Body of pancreas (tissue), 4 donors: ENCODE results near the gene NEURL4. TPM values are rescaled to one million over a fixed set of nuclear protein-coding genes. Genes with fewer than 3 reads are reported as not detected.

Source experiments
- ATAC-seq: fragments of 150-250 bp; one replicate; pipeline ENCODE4 v1.9.1; 2016
- DNase-seq, 4 donors: peaks; one replicate each; pipeline ENCODE4 v3.0.0-alpha.2; 2019
- H3K27ac ChIP-seq, 4 donors: fragments of 200-600 bp; sonication (generic); 1 replicate in 3 of 4; 2 replicates in 1 of 4; pipeline versions ENCODE4 v1.5.1 to v1.6.1; 2016 to 2019; ENCODE audit warnings: mild to moderate bottlenecking in 1 of 4, mixed read lengths in 1 of 4, moderate library complexity in 1 of 4
- H3K27me3 ChIP-seq, 2 donors: fragments of 200-600 bp; sonication (generic); one replicate each; pipeline ENCODE4 v1.6.0; 2016; ENCODE audit warnings: mild to moderate bottlenecking in 1 of 2
- H3K36me3 ChIP-seq, 2 donors: fragments of 200-600 bp; sonication (generic); replicated peaks in 1 of 2; 2 replicates each; pipeline ENCODE4 v1.5.1; 2016; ENCODE audit warnings: low read depth in 2 of 2; ENCODE audit not compliant: insufficient read depth in 1 of 2
- H3K4me1 ChIP-seq: fragments of 200-600 bp; sonication (generic); one replicate; pipeline ENCODE4 v1.6.0; 2016
- H3K4me3 ChIP-seq, 2 donors: fragments of 200-600 bp; sonication (generic); 1 replicate in 1 of 2; 2 replicates in 1 of 2; pipeline ENCODE4 v1.5.1; 2016 to 2019
- H3K9me3 ChIP-seq, 3 donors: fragments of 200-600 bp; sonication (generic); 1 replicate in 2 of 3; 2 replicates in 1 of 3; pipeline ENCODE4 v1.5.1; 2016
- POLR2A ChIP-seq, 3 donors: fragments of 450-650 bp; IDR thresholded peaks; one replicate each; pipeline ENCODE4 v1.6.1; 2016; ENCODE audit warnings: antibody characterized with exemption in 3 of 3, mild to moderate bottlenecking in 2 of 3
- WGBS, 2 donors: methylation state at CpG; one replicate each; pipeline ENCODE4 v1.1.5; 2017; 5-methylcytosine and 5-hydroxymethylcytosine counted together
- intact Hi-C: fragments of 100-400 bp; cut with DNase I; formaldehyde crosslinking; loops from one replicate; pipeline ENCODE4 v1.15.1; 2023
- total RNA-seq, 2 donors: library from RNA; depleted of rRNA; stranded (reverse); fragments of >200 nt; gene quantifications; one replicate each; pipeline ENCODE4 v1.1.0, GENCODE V29; 2016
- TF ChIP-seq, protein P1 (sequence below), 7 experiments: fragments of 450-650 bp in 4 of 7; fragments of 200-600 bp in 3 of 7; sonication (generic) in 3 of 7; IDR thresholded peaks; one replicate each; pipeline ENCODE4 v1.5.1; 2016 to 2019; ENCODE audit warnings: antibody characterized with exemption in 7 of 7

The NEURL4 gene
- total RNA-seq, 2 donors from 2014 or later: 28.8 to 41.2 TPM

GRCh38 chr17:7292194-7292593, 36.9 kb downstream of the NEURL4 start:
- TF ChIP-seq, protein P1, sequence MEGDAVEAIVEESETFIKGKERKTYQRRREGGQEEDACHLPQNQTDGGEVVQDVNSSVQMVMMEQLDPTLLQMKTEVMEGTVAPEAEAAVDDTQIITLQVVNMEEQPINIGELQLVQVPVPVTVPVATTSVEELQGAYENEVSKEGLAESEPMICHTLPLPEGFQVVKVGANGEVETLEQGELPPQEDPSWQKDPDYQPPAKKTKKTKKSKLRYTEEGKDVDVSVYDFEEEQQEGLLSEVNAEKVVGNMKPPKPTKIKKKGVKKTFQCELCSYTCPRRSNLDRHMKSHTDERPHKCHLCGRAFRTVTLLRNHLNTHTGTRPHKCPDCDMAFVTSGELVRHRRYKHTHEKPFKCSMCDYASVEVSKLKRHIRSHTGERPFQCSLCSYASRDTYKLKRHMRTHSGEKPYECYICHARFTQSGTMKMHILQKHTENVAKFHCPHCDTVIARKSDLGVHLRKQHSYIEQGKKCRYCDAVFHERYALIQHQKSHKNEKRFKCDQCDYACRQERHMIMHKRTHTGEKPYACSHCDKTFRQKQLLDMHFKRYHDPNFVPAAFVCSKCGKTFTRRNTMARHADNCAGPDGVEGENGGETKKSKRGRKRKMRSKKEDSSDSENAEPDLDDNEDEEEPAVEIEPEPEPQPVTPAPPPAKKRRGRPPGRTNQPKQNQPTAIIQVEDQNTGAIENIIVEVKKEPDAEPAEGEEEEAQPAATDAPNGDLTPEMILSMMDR (IDR thresholded peaks at IDR 0.05): no peak
- no peak for TF ChIP-seq POLR2A (IDR thresholded peaks at IDR 0.05)
- ATAC-seq (no peak), DNase-seq (no peak)
- Histone ChIP-seq H3K36me3 (no peaks in the 10 kb centered on the region), H3K27me3 (no peaks in the 10 kb centered on the region), H3K4me3 (no peak overlapping the region), H3K9me3 (no peaks in the 10 kb centered on the region), H3K27ac (no peak overlapping the region), H3K4me1 (peaks cover 32% of the 10 kb centered on the region)
- intact Hi-C loops: no loop called here
- WGBS, 2 donors: 65 to 85% methylated on average over 2 of the region's 2 CpGs

DNA sequence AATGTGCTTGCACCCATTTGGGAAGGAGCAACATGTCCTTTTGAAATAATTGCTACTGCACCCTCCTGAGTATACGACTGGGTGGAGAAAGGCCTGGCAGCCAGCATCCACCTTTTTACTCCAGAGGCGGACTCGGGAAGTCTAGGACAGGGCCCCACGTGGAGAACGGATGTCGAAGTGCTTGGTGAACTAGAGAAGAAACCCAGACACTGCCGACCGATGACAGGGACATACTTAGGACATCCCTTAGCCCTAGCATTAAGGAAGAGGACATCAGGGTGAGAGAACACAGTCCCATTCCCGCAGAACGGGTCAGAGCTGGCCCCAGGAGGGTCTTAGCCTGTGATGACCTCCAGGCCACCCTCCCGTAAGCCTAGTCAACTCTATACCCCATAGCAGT, 38.5 kb downstream of the NEURL4 start:
- 80 to 83% methylated on average over 11 of the region's 11 CpGs for WGBS, 2 donors
- DNase-seq (no peak), ATAC-seq (no peak)
- Histone ChIP-seq H3K9me3 (no peaks in the 10 kb centered on the region), H3K4me3 (no peak overlapping the region), H3K4me1 (peaks cover 21% of the 10 kb centered on the region), H3K27me3 (no peaks in the 10 kb centered on the region), H3K27ac (no peak overlapping the region), H3K36me3 (no peaks in the 10 kb centered on the region)
- no peak for TF ChIP-seq POLR2A (IDR thresholded peaks at IDR 0.05)
- TF ChIP-seq, protein P1 (IDR thresholded peaks at IDR 0.05): no peak
- intact Hi-C loops: no loop called here

GRCh38 chr17:7290166-7290565, 39.0 kb downstream of the NEURL4 start:
- H3K4me1 ChIP-seq: peaks cover 16% of the 10 kb centered on the region
- no peaks in the 10 kb centered on the region for H3K27me3 ChIP-seq
- H3K9me3 ChIP-seq: no peaks in the 10 kb centered on the region
- intact Hi-C loops: no loop called here
- ATAC-seq (no peak), DNase-seq (no peak)
- no peaks in the 10 kb centered on the region for H3K36me3 ChIP-seq
- no peak overlapping the region for H3K4me3 ChIP-seq
- H3K27ac ChIP-seq: no peak overlapping the region
- no peak for TF ChIP-seq POLR2A (IDR thresholded peaks at IDR 0.05)
- TF ChIP-seq, protein P1 (IDR thresholded peaks at IDR 0.05): no peak
- WGBS, 2 donors: 89 to 93% methylated on average over 19 of the region's 19 CpGs

GRCh38 chr17:7289256-7290032, 39.7 kb downstream of the NEURL4 start:
- H3K4me3 ChIP-seq: no peak overlapping the region
- peaks cover 9% of the 10 kb centered on the region for H3K4me1 ChIP-seq
- intact Hi-C loops: loop anchor here (5.0 to 10.0 kb wide), 2 partner anchors 53 to 225 kb away; no protein-coding TSS in a partner anchor
- no peak overlapping the region for H3K27ac ChIP-seq
- TF ChIP-seq, protein P1 (IDR thresholded peaks at IDR 0.05): no peak
- TF ChIP-seq POLR2A (IDR thresholded peaks at IDR 0.05): no peak
- no peaks in the 10 kb centered on the region for H3K36me3 ChIP-seq
- no peaks in the 10 kb centered on the region for H3K9me3 ChIP-seq
- no peak for DNase-seq
- ATAC-seq: no peak
- WGBS, 2 donors: 91 to 93% methylated on average over 6 to 15 of the region's 18 CpGs
- no peaks in the 10 kb centered on the region for H3K27me3 ChIP-seq

GRCh38 chr17:7285679-7286078, 43.5 kb downstream of the NEURL4 start:
- intact Hi-C loops: loop anchor here (5.0 to 10.0 kb wide), 2 partner anchors 57 to 221 kb away; no protein-coding TSS in a partner anchor
- H3K4me1 ChIP-seq: peaks cover 19% of the 10 kb centered on the region
- no peaks in the 10 kb centered on the region for H3K9me3 ChIP-seq
- 86 to 91% methylated on average over 12 of the region's 12 CpGs for WGBS, 2 donors
- H3K27ac ChIP-seq: no peak overlapping the region
- no peaks in the 10 kb centered on the region for H3K27me3 ChIP-seq
- TF ChIP-seq, protein P1 (IDR thresholded peaks at IDR 0.05): no peak
- TF ChIP-seq POLR2A (IDR thresholded peaks at IDR 0.05): no peak
- H3K36me3 ChIP-seq: no peaks in the 10 kb centered on the region
- no peak overlapping the region for H3K4me3 ChIP-seq
- DNase-seq (no peak), ATAC-seq (no peak)
